HG03103 (cell line): ENCODE data around the gene ATP5MG.
A peak's percentile ranks its signal among the peaks of the same experiment; 100 is the strongest.
"Not testable (repeated sequence)": the region's sequence is repeated elsewhere in the genome, so short reads cannot be mapped to it uniquely, and the experiment has no call there.

Experiments
- ATAC-seq: cut with Tn5 transposase; IDR thresholded peaks from one replicate; pipeline ENCODE4 v1.9.1; 2021; ENCODE audit warnings: low read depth; ENCODE audit not compliant: unreplicated experiment

Gene ATP5MG

GRCh38 chr11:118401151-118401879 is at the start of gene ATP5MG:
Gene ATP5MG, plus strand, starts transcription at chr11:118401606. Its CDS starts 60 bp downstream, at chr11:118401666.
- peak; percentile 48 for ATAC-seq

DNA sequence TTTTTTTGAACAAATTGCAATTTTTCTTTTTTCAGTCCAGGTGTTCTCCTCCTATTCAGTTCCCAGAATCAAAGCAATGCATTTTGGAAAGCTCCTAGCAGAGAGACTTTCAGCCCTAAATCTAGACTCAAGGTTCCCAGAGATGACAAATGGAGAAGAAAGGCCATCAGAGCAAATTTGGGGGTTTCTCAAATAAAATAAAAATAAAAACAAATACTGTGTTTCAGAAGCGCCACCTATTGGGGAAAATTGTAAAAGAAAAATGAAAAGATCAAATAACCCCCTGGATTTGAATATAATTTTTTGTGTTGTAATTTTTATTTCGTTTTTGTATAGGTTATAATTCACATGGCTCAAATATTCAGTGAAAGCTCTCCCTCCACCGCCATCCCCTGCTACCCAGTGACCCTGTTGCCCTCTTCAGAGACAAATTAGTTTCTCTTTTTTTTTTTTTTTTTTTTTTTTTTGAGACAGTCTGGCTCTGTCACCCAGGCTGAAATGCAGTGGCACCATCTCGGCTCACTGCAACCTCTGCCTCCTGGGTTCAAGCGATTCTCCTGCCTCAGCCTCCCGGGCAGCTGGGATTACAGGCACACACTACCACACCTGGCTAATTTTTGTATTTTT is 48.2 kb upstream of the ATP5MG start:
- no peak for ATAC-seq

GRCh38 chr11:118358071-118358470 is 43.3 kb upstream of the ATP5MG start:
- ATAC-seq: no peak

GRCh38 chr11:118359295-118359958 is 42.0 kb upstream of the ATP5MG start, which contains the start of gene UBE4A:
Gene UBE4A, plus strand, starts transcription at chr11:118359600. Its CDS starts 5,481 bp downstream, at chr11:118365081.
- peak; percentile 82 for ATAC-seq

- no peak for ATAC-seq
Measured at GRCh38 chr11:118364956-118365615, 36.3 kb upstream of the ATP5MG start.

DNA sequence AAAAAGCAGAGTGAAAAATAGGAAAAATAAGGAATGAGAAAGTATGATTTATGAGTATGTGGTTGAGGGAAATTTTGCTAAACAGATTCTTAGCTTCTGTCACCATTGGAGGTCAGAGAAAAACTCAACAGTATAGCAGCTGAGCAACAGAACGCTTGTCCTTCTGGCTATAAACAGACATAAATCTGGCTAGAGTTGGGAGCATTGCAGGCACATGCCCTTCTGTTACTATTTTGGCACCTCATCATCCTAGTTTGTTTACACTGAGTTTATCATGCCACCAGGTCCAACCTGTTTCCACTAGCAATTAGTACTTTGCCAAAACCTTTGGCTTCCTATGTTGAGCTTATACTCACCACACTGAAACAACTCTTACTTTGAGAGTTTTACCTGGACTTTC is 35.1 kb upstream of the ATP5MG start:
- ATAC-seq: no peak

DNA sequence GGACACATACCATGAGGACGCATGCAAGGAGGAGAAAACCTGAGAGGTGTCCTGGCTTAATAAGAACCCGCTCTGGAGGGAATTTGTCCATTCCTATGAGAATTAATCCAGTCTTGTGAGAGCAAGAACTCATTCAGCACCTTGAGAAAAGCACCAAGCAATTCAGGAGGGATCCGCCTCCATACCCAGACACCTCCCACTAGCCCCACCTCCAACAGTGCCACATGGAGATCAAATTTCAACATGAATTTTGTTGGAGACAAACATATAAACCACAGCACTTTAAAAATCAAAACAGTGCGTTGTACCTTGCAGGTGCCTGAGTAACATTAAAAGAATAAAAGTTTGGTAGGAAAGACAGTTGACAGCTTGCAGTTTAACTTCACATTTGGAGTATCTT is 30.6 kb upstream of the ATP5MG start:
- no peak for ATAC-seq

DNA sequence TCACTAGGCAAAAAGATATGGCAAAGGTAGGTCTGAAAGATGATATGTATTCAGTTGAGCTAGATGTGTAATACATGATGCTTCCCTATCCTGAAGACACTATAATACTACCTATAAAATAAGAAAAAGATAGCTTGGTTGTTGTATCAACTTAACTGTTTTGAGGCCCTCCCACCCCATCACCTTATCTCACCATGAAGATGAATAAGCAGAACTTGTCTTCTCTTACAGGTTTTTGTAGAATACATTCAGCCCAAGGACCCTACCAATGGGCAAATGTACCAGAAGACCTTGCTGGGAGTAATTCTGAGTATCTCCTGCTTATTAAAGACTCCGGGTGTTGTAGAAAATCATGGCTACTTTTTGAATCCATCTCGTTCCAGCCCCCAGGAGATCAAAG is 28.1 kb upstream of the ATP5MG start:
- ATAC-seq: no peak

DNA sequence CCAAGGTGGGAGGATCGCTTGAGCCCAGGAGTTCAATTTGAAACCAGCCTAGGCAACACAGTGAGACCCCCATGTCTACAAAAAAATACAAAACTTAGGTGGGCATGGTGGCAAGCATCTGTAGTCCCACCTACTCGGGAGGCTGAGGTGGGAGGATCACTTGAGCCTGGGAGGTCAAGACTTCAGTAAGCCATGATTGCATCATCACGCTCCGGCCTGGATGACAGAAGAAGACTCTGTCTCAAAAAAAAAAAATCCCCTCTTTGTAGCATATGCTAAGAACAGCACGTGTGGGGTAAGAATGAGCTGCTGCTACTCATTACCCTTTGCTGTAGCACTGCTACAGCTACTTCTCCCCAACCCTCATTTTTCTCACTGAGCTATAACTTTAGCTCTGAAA is 27.5 kb upstream of the ATP5MG start:
- no peak for ATAC-seq

DNA sequence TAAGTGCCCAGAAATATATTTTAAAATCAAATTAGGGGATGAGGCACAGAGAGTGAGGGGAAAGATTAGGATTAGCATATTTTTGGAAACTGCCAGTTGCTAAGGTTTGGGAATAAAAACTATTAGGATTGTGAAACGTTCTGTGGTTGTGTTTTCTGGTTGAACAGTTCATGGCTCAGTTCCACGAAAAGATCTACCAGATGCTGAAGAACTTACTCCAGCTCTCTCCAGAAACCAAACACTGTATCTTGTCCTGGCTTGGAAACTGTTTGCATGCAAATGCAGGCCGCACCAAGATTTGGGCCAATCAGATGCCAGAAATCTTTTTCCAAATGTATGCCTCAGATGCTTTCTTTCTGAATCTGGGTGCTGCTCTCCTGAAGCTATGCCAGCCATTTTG is 26.7 kb upstream of the ATP5MG start:
- ATAC-seq: no peak

GRCh38 chr11:118375978-118376377 is 25.4 kb upstream of the ATP5MG start:
- no peak for ATAC-seq

DNA sequence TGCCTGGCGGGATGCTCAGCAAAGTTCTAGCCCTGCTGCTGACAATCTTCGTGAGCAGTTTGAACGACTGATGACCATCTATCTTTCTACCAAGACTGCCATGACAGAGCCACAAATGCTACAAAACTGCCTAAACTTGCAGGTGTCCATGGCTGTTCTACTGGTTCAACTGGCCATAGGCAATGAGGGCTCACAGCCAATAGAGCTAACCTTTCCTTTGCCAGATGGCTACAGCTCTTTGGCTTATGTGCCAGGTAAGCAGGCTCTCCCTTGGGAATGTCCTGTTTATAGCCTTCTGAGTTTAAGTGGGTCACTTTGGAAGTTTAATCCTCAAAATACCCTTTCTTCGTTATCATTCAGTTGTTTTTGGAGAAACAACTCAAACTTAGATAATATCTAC is 21.9 kb upstream of the ATP5MG start:
- ATAC-seq: no peak

GRCh38 chr11:118380571-118380970 is 20.8 kb upstream of the ATP5MG start:
- no peak for ATAC-seq

DNA sequence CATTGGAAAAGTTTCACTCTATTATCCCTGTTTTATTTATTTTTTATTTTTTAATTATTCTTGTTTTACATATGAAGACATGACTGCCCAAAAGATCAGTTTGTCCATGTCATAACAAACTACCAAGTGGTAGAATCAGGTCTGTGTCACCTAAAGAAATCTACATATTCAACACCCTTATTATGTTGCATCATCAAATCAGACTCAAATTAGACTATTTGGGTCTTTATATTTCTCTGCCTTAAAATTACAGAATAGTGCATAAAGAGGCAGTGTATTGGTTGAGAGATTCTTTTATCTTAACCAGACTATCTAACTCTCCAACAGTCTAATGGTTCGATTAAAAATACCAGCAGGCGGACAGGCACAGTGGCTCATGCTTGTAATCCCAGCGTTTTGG is 18.5 kb upstream of the ATP5MG start:
- no peak for ATAC-seq

DNA sequence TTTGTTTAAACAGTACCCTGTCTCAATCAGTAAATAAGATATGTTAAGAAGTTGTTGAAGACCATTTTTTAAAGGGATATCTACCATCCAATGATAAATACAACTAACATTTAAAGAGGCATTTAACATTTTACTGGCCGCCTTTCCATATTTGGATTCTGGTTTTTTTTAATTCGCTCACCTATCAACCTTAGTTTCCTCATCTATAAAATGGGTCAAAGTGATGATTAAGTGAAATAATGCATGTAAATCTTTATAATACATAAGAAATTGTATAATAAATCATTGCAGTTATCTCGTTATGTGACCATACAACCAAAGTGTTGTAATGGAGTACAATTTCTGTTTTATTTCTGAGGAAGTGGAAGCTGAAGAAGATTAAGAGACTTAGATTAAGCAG is 17.7 kb upstream of the ATP5MG start:
- ATAC-seq: no peak

GRCh38 chr11:118396097-118396501 is 5.3 kb upstream of the ATP5MG start:
- ATAC-seq: no peak

GRCh38 chr11:118397448-118397847 is 4.0 kb upstream of the ATP5MG start:
- ATAC-seq: no peak

DNA sequence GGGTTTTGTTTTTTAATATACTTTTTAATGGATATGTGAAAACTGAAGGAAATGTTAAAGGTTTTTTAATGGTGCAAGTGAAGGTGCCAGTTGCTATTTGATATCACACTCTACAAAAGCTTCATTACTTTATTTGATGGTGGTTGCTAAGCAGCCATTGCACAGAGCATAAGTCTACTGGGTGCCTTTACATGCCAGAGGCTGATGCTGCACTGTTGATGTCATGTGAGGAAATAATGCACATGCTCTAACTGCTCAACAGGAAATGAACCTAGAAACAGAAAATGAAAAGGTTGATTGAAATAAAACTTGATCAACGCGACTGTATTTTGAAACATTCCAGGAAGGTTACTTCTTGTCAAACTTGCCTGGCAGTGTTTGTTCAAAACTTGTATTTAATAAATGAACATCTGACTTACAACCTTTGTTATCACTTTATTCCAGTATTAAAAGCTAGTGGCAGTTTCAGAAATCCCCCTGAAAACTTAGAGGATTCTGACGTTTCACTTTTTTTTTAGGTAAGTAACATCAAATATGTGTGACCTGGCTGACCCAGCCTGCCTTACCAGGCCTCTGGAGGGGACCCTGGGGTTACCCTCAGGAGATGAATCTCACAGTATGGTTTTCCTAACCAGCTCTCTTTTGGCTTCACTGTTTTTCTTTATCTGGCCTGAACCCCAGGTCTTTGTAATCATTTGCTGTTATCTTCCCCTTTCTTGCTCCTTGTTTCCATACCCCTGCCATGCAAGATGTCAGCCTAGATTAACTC is 2.4 kb upstream of the ATP5MG start:
- ATAC-seq: no peak

DNA sequence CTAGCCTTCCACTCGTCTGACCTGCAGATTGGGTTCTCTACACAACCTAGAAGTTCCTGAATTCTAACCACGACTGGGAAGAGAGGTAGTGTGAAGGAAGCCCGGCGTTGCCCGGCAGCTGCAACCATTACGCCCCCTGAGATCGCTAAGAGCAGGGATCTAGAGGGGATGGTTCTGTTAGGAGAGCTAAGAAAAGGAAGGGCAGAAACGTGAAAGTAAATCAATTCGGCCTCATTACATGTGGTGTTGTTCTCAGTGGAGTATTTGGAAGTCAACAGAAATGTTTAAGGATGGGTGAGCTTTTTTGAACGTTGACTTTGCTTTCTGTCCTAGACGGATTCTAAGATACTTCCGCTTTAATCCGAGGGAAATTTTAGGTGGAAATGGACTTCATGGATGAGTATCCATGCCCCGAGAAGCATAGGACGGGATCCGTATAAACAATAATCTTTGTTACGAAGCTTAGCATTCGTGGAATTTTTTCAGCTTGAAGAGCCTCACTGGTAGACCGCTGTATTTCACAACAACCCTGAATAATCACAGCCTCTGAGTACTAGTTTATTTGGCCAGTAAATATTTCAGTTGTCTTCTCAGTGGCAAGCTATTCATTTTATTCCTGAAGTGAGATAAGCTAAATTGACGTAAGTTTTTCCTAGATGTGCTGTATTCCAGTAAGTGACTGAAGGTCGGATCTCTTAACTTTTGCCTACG is 629 bp downstream of the ATP5MG start:
- ATAC-seq: no peak

DNA sequence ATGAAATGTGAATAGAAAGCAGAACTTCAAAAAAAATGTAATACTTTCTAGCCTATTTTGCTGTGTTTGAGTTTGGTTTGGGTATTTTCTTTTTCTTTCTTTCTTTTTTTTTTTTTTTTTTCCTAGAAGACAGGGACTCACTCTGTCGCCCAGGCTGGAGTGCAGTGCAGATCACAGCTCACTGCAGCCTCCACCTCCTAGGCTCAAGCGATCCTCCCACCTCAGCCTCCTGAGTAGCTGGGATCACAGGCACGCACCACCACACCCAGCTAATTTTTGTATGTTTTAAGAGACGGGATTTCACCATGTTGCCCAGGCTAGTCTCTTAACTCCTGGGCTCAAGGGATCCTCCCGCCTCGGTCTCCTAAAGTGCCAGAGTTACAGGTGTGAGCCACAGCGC is 1.2 kb downstream of the ATP5MG start:
- not testable (repeated sequence) for ATAC-seq
